Esophagus muscularis mucosa (tissue), 4 donors: Measurements from ENCODE around the gene DIP2C. TPM values are rescaled to one million over a fixed set of nuclear protein-coding genes. Genes with fewer than 3 reads are reported as not detected.

Experiments used
- DNase-seq: peaks from one replicate; pipeline ENCODE4 v3.0.0-alpha.2; 2017; ENCODE audit errors: extremely low spot score
- H3K27ac ChIP-seq, 4 donors: fragments of 200-600 bp; sonication (generic); replicated peaks in 1 of 4; 1 replicate in 3 of 4; 2 replicates in 1 of 4; pipeline ENCODE4 v1.5.1; 2016 to 2019; ENCODE audit warnings: mild to moderate bottlenecking in 1 of 4
- H3K27me3 ChIP-seq, 4 donors: fragments of 200-600 bp; sonication (generic); one replicate each; pipeline versions ENCODE4 v1.5.1 to v1.6.0; 2016 to 2019
- H3K36me3 ChIP-seq, 4 donors: fragments of 200-600 bp; sonication (generic); one replicate each; pipeline ENCODE4 v1.5.1; 2016 to 2019
- H3K4me1 ChIP-seq, 4 donors: fragments of 200-600 bp; sonication (generic); one replicate each; pipeline ENCODE4 v1.5.1; 2016 to 2019
- H3K4me3 ChIP-seq, 4 donors: fragments of 200-600 bp; sonication (generic); 1 replicate in 2 of 4; 2 replicates in 2 of 4; pipeline ENCODE4 v1.5.1; 2016 to 2019; ENCODE audit warnings: mild to moderate bottlenecking in 4 of 4, moderate library complexity in 1 of 4
- H3K9me3 ChIP-seq, 4 donors: fragments of 200-600 bp; sonication (generic); 1 replicate in 3 of 4; 2 replicates in 1 of 4; pipeline ENCODE4 v1.5.1; 2016 to 2019
- CTCF ChIP-seq, 3 experiments: fragments of 200-600 bp in 2 of 3; fragments of 450-650 bp in 1 of 3; sonication (generic) in 2 of 3; IDR thresholded peaks; one replicate each; pipeline ENCODE4 v1.5.1; 2017 to 2019; ENCODE audit warnings: antibody characterized with exemption in 3 of 3, mild to moderate bottlenecking in 2 of 3, moderate library complexity in 1 of 3
- EP300 ChIP-seq: sonication (generic); formaldehyde crosslinking; IDR thresholded peaks from one replicate; pipeline ENCODE4 v1.6.1; 2017; ENCODE audit warnings: antibody characterized with exemption
- POLR2A ChIP-seq: fragments of 450-650 bp; IDR thresholded peaks from one replicate; pipeline ENCODE4 v1.6.1; 2017; ENCODE audit warnings: antibody characterized with exemption, moderate library complexity, mild to moderate bottlenecking, low read depth
- POLR2AphosphoS5 ChIP-seq, 2 donors: sonication (generic); formaldehyde crosslinking; IDR thresholded peaks; one replicate each; pipeline ENCODE4 v1.6.1; 2017; ENCODE audit warnings: antibody characterized with exemption in 2 of 2
- WGBS: methylation state at CpG from one replicate; pipeline ENCODE4 v1.1.5; 2018; 5-methylcytosine and 5-hydroxymethylcytosine counted together
- intact Hi-C: fragments of 100-400 bp; cut with DNase I; formaldehyde crosslinking; loops from one replicate; pipeline ENCODE4 v1.15.1; 2023
- total RNA-seq, 4 donors: library from RNA; depleted of rRNA; stranded (reverse); fragments of >200 nt; gene quantifications; one replicate each; pipeline versions ENCODE4 v1.1.0 to v1.2.1, GENCODE V29; 2016

Gene DIP2C
- total RNA-seq, 4 donors from 2014 or later: 38.6 to 66.4 (median 55.7) TPM

DNA sequence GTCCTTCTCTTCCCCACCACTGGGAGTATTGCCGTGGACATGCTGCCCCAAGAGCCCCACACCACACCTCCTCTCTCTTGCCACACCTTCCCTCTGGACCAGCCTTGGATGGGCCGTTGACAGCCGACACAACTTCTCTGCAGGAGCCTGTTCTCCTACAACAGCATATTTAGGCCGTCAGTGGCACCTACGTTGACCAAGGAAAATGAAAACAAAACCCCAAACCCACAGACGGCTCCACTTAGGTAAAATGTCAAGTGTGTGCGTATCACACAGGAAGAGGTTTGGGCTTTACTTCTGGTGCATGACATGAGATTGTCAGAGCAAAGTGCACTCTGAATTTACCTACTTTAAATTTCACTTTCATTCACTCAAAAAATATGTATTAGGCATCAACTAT lies 307.7 kb downstream of the DIP2C start:
- peaks cover 0 to 13% (median 11%) of the 10 kb centered on the region in 4 donors for H3K4me1 ChIP-seq
- H3K9me3 ChIP-seq: no peaks in the 10 kb centered on the region
- H3K36me3 ChIP-seq: peaks cover 37 to 82% (median 71%) of the 10 kb centered on the region in 4 donors
- TF ChIP-seq POLR2AphosphoS5 (IDR thresholded peaks at IDR 0.05): no peak
- TF ChIP-seq EP300: no peak
- TF ChIP-seq POLR2A: no peak
- no peak for TF ChIP-seq CTCF (IDR thresholded peaks at IDR 0.05)
- 93% methylated on average over 7 of the region's 7 CpGs for WGBS
- intact Hi-C loops: no loop called here
- DNase-seq: no peak
- no peak overlapping the region for H3K4me3 ChIP-seq
- H3K27me3 ChIP-seq: no peaks in the 10 kb centered on the region
- no peak overlapping the region for H3K27ac ChIP-seq

GRCh38 chr10:381346-381745 lies 308.1 kb downstream of the DIP2C start:
- peaks cover 0 to 13% (median 11%) of the 10 kb centered on the region in 4 donors for H3K4me1 ChIP-seq
- no peak for DNase-seq
- H3K4me3 ChIP-seq: no peak overlapping the region
- no peaks in the 10 kb centered on the region for H3K9me3 ChIP-seq
- TF ChIP-seq POLR2A: no peak
- no peak for TF ChIP-seq CTCF (IDR thresholded peaks at IDR 0.05)
- TF ChIP-seq POLR2AphosphoS5 (IDR thresholded peaks at IDR 0.05): no peak
- no peak for TF ChIP-seq EP300
- H3K27me3 ChIP-seq: no peaks in the 10 kb centered on the region
- peaks cover 37 to 82% (median 72%) of the 10 kb centered on the region in 4 donors for H3K36me3 ChIP-seq
- WGBS: 97% methylated on average over 7 of the region's 10 CpGs
- H3K27ac ChIP-seq: no peak overlapping the region
- intact Hi-C loops: no loop called here

DNA sequence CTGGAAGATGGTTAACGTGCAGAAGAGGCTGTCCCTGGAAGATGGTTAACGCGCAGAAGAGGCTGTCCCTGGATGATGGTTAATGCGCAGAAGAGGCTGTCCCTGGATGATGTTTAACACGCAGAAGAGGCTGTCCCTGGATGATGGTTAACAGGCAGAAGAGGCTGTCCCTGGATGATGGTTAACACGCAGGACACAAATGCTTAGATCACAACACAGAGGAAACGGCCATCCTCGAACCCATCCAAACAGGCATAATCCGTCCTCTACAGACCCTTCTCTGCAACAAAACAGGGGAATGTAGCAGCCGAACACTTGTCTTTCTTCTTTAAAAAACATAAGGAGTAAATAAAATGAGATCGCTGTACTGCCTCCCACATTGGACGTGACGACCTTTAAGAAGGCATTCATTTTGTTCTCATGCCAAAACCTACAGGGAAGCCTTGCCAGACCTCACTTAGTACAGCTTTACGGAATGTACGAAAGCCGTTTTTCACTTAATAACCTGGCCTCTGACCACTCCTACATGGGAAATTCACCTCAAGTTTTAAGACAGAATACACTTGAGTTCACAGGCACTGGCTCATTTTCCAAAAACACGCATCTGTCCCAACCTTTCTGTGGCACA lies 309.0 kb downstream of the DIP2C start:
- DNase-seq: no peak
- Histone ChIP-seq H3K4me1 (peaks cover 0 to 13% (median 11%) of the 10 kb centered on the region in 4 donors), H3K9me3 (no peaks in the 10 kb centered on the region), H3K27ac (no peak overlapping the region), H3K4me3 (no peak overlapping the region), H3K27me3 (no peaks in the 10 kb centered on the region), H3K36me3 (peaks cover 33 to 81% (median 70%) of the 10 kb centered on the region in 4 donors)
- WGBS: 61% methylated on average over 17 of the region's 17 CpGs
- TF ChIP-seq EP300 (no peak), CTCF (IDR thresholded peaks at IDR 0.05) (no peak), POLR2AphosphoS5 (IDR thresholded peaks at IDR 0.05) (no peak), POLR2A (no peak)
- intact Hi-C loops: no loop called here

- WGBS: 96% methylated on average over 9 of the region's 16 CpGs
- no peak overlapping the region for H3K27ac ChIP-seq
- intact Hi-C loops: no loop called here
Observed at GRCh38 chr10:378930-379704, 310.4 kb downstream of the DIP2C start.

More at GRCh38 chr10:378930-379704, 310.4 kb downstream of the DIP2C start:
- no peaks in the 10 kb centered on the region for H3K27me3 ChIP-seq
- H3K36me3 ChIP-seq: peaks cover 23 to 79% (median 65%) of the 10 kb centered on the region in 4 donors
- no peak overlapping the region for H3K4me3 ChIP-seq
- no peak for DNase-seq
- TF ChIP-seq POLR2AphosphoS5 (IDR thresholded peaks at IDR 0.05) (no peak), POLR2A (no peak), CTCF (IDR thresholded peaks at IDR 0.05) (no peak), EP300 (no peak)
- H3K4me1 ChIP-seq: peaks cover 0 to 15% (median 12%) of the 10 kb centered on the region in 4 donors
- no peaks in the 10 kb centered on the region for H3K9me3 ChIP-seq
